DMS 273 treated with DMSO at 0.1 percent for 48 hours (cell line): ENCODE data around the gene ANKLE2.

Experiments used
- DNase-seq: peaks from one replicate; lab custom pipeline; 2025; lab: John Stamatoyannopoulos, UW

The ANKLE2 gene

GRCh38 chr12:132687211-132688164 is 74.1 kb downstream of the ANKLE2 start, which contains the start of the genes POLE and PXMP2:
Gene POLE (minus strand): TSS chr12:132687342. CDS start chr12:132687315, 27 bp downstream.
Gene PXMP2 (plus strand): TSS chr12:132687587. CDS start chr12:132687671, 84 bp downstream.
- DNase-seq, result peak; percentile 77

GRCh38 chr12:132686825-132687210 is 74.8 kb downstream of the ANKLE2 start:
- DNase-seq, result no peak

DNA sequence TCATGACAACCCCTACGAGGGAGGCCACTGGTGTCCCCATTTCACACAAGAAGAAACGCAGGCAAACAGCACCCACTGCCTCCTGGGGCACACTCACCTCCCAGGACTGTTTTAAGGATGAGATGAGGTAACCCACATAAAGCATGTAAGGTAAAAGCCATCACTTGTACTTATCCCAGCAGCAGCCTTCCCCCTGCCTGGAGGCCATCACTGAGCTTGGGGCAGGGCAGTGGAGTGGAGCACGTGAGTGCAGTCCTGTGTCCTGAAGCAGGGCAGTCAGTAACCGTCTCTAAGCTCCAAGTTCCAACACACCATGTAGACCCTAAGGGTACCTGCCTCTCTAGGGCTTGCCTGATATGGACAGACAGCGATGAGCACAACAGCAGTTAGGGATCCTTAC is 76.2 kb downstream of the ANKLE2 start:
- no peak for DNase-seq

DNA sequence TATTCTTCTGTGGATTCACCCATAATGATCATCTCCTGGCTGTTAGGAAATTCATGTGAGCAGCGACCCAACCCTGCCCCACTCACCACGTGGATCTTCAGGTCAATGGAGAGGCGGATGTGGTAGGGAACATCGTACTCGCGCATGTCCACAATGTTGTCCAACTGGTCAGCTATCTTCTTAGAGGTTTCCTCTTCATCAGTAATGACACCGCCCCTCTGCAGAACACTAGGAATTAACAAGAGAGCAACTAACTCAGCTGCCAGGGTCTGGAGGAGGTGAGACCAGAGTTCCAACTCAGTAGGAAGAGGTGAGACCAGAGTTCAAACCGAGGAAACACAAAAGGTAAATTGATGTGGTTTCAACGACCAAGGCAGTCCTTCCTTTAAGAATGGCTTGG is 84.1 kb downstream of the ANKLE2 start:
- DNase-seq, result no peak

DNA sequence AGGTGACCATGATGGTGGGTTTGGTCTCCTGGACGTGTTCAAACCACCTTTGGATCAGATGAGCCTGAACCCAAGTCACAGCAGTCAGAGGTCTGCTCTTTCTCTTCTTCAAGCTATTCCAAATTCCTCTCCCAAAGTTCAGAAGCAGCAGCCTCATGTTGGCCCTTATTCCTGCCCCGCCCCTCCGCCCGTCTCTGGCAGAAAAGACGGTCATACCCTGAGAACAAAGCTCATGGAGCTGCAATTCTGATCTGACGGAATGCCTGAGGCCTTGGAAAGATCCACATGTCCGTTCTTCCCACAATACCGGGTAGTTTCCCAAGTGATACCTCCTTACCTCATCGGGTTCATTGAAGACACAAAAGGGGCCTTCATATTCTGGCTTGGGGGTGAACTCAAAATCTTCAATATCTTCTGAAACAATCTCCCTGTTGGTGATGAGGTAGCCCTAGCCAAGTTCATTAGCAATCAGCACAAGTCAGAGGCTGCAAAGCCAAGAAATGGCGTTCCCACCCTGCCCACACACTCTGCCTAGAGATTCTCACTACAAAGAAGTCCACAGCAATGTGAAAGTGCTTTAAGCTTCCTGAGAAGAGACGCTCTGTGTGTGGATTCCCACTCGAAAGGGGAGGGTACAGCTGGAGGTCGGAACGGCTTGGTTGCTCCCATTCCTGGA is 85.7 kb downstream of the ANKLE2 start:
- no peak for DNase-seq
